Natural killer cell (primary cell): ENCODE data around the gene PITX2. TPM values are rescaled to one million over a fixed set of nuclear protein-coding genes. Genes with fewer than 3 reads are reported as not detected.

ENCODE experiments used
- ATAC-seq, 3 donors: fragments of 150-1000 bp in 2 of 3; fragments of 200-7000 bp in 1 of 3; cut with Tn5 transposase; 1 replicate in 1 of 3; 2 replicates in 2 of 3; pipeline ENCODE4 v1.10.0; 2021; ENCODE audit warnings: mild to moderate bottlenecking in 2 of 3, moderate library complexity in 2 of 3
- DNase-seq, 2 donors: peaks; one replicate each; pipeline versions ENCODE4 v3.0.0 to v3.0.0-alpha.2; 2013 to 2021; ENCODE audit warnings: mixed read lengths in 1 of 2
- H3K27ac ChIP-seq: one replicate; pipeline ENCODE4 v1.5.1; 2013; ENCODE audit warnings: mild to moderate bottlenecking, low read length
- H3K27me3 ChIP-seq: one replicate; pipeline ENCODE4 v1.6.1; 2013; ENCODE audit warnings: low read length; ENCODE audit not compliant: control insufficient read depth, insufficient read depth
- H3K36me3 ChIP-seq: one replicate; pipeline ENCODE4 v1.6.1; 2013; ENCODE audit warnings: low read length; ENCODE audit not compliant: control insufficient read depth, insufficient read depth
- H3K4me1 ChIP-seq: one replicate; pipeline ENCODE4 v1.6.1; 2013; ENCODE audit warnings: low read length; ENCODE audit not compliant: control insufficient read depth, insufficient read depth
- H3K4me3 ChIP-seq: one replicate; pipeline ENCODE4 v1.5.1; 2013; ENCODE audit warnings: low read length
- H3K9me3 ChIP-seq: one replicate; pipeline ENCODE4 v1.6.1; 2013; ENCODE audit warnings: low read length; ENCODE audit not compliant: control insufficient read depth, insufficient read depth
- H3K27ac Mint-ChIP-seq, 2 donors: one replicate each; pipeline ENCODE4 v1.8.0; 2022; ENCODE audit warnings: mild to moderate bottlenecking in 2 of 2, mixed read lengths in 2 of 2, moderate library complexity in 1 of 2
- H3K27me3 Mint-ChIP-seq, 2 donors: one replicate each; pipeline ENCODE4 v1.8.0; 2022; ENCODE audit warnings: low read depth in 2 of 2, mixed read lengths in 2 of 2
- H3K36me3 Mint-ChIP-seq: one replicate; pipeline ENCODE4 v1.8.0; 2022; ENCODE audit warnings: mixed read lengths
- H3K4me1 Mint-ChIP-seq, 2 donors: one replicate each; pipeline ENCODE4 v1.8.0; 2022; ENCODE audit warnings: mixed read lengths in 2 of 2
- H3K4me3 Mint-ChIP-seq: one replicate; pipeline ENCODE4 v1.8.0; 2022; ENCODE audit warnings: mild to moderate bottlenecking, moderate library complexity, mixed read lengths
- H3K9me3 Mint-ChIP-seq, 2 donors: one replicate each; pipeline ENCODE4 v1.8.0; 2022; ENCODE audit warnings: mixed read lengths in 2 of 2
- WGBS: methylation state at CpG from one replicate; pipeline ENCODE4 v1.1.7; 2013; ENCODE audit warnings: missing lambda C conversion rate; ENCODE audit not compliant: insufficient coverage; 5-methylcytosine and 5-hydroxymethylcytosine counted together
- intact Hi-C: fragments of 100-400 bp; cut with micrococcal nuclease; formaldehyde crosslinking; loops from one replicate; pipeline ENCODE4 v1.14.2; 2022
- total RNA-seq, 4 donors: library from RNA; stranded (reverse); fragments of 120-200 nt in 1 of 4; gene quantifications; one replicate each; pipeline versions ENCODE4 v1.2.3 to v1.2.4, GENCODE V29; 2013 to 2022
- TF ChIP-seq, protein P1 (sequence below): fragments of 200-600 bp; IDR thresholded peaks from one replicate; pipeline ENCODE4 v1.8.0; 2022; ENCODE audit warnings: antibody characterized with exemption

The PITX2 gene
- total RNA-seq, 3 donors from 2014 or later (not counting 1 experiment from before 2014, with no cell fraction given): not detected

GRCh38 chr4:110633358-110634341 lies 10.8 kb upstream of the PITX2 start:
- ATAC-seq (no peak), DNase-seq (no peak)
- H3K27ac Mint-ChIP-seq: no peak overlapping the region
- 10% methylated on average over 58 of the region's 59 CpGs for WGBS
- H3K36me3 Mint-ChIP-seq: peaks cover 5% of the 10 kb centered on the region
- no peak overlapping the region for H3K27ac ChIP-seq
- H3K4me3 ChIP-seq: no peak overlapping the region
- H3K27me3 ChIP-seq: peaks cover 78% of the 10 kb centered on the region
- TF ChIP-seq, protein P1, sequence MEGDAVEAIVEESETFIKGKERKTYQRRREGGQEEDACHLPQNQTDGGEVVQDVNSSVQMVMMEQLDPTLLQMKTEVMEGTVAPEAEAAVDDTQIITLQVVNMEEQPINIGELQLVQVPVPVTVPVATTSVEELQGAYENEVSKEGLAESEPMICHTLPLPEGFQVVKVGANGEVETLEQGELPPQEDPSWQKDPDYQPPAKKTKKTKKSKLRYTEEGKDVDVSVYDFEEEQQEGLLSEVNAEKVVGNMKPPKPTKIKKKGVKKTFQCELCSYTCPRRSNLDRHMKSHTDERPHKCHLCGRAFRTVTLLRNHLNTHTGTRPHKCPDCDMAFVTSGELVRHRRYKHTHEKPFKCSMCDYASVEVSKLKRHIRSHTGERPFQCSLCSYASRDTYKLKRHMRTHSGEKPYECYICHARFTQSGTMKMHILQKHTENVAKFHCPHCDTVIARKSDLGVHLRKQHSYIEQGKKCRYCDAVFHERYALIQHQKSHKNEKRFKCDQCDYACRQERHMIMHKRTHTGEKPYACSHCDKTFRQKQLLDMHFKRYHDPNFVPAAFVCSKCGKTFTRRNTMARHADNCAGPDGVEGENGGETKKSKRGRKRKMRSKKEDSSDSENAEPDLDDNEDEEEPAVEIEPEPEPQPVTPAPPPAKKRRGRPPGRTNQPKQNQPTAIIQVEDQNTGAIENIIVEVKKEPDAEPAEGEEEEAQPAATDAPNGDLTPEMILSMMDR: no peak
- peaks cover 70 to 72% of the 10 kb centered on the region in 2 donors for H3K27me3 Mint-ChIP-seq
- peaks cover 6% of the 10 kb centered on the region for H3K9me3 ChIP-seq
- H3K9me3 Mint-ChIP-seq: peaks cover 0 to 3% of the 10 kb centered on the region in 2 donors
- peaks cover 4% of the 10 kb centered on the region for H3K4me1 ChIP-seq
- H3K4me3 Mint-ChIP-seq: no peak overlapping the region
- peaks cover 5 to 6% of the 10 kb centered on the region in 2 donors for H3K4me1 Mint-ChIP-seq
- H3K36me3 ChIP-seq: no peaks in the 10 kb centered on the region
- intact Hi-C loops: no loop called here

- intact Hi-C loops: no loop called here
Measured at GRCh38 chr4:110632506-110633357, 9.9 kb upstream of the PITX2 start.

DNA sequence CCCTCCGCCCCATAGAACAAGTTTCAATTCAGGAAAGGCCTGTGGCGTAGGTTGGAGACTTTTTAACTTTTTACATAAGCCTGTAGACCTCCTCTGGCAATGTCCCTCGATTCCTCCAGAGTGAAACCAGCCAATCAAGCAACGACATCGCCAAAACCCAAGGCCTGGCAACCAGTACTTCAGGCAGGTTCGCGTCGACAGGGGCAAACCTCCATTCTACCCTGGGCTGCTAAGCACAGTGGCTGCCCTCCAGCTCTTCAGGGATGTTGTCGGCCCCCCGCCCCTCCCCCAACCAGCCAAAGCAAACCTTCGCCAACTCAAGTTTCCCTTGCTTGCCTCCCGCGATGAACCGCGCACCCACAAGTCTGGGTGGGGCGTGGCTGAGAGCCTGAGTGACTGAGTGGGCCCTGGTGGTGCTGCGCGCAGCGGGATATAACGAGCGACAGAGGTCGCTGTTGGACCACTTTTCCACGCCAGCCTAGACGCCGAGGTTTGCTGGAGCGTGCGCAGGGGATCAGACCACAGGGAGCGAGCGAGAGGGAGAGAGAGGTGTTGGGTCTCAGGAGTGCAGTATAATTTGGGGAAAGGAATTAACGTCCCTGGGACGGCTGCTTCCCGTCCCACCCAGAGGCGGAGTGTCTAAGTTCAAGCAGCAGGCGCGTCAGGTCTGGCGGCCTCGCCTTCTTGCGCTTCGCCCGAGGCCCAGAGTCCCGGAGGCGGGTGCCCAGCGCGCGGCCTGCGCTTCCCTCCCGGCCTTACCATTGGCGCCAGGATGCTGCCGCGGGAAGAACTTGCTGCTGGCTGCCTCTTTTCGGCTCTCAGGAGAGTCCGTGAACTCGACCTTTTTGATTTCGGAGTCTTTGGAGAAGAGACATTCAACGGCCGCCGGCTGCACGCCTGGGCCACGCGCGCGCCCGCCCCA lies 9.0 kb upstream of the PITX2 start:
- no peak overlapping the region for H3K27ac Mint-ChIP-seq
- ATAC-seq (no peak), DNase-seq (peak in 1 of 2 donors; percentile 33)
- H3K27me3 Mint-ChIP-seq: peaks cover 70 to 71% of the 10 kb centered on the region in 2 donors
- Histone ChIP-seq H3K9me3 (peaks cover 10% of the 10 kb centered on the region), H3K4me3 (no peak overlapping the region), H3K36me3 (no peaks in the 10 kb centered on the region), H3K27ac (no peak overlapping the region), H3K4me1 (peaks cover 4% of the 10 kb centered on the region), H3K27me3 (peaks cover 76% of the 10 kb centered on the region)
- peaks cover 0 to 2% of the 10 kb centered on the region in 2 donors for H3K9me3 Mint-ChIP-seq
- H3K4me3 Mint-ChIP-seq: peak overlapping the region; percentile 65
- TF ChIP-seq, protein P1: no peak
- H3K36me3 Mint-ChIP-seq: peaks cover 16% of the 10 kb centered on the region
- peaks cover 5 to 6% of the 10 kb centered on the region in 2 donors for H3K4me1 Mint-ChIP-seq
- intact Hi-C loops: no loop called here
- WGBS: 5% methylated on average over 63 of the region's 63 CpGs

More at GRCh38 chr4:110632506-110633357, 9.9 kb upstream of the PITX2 start:
- TF ChIP-seq, protein P1: no peak
- DNase-seq (no peak), ATAC-seq (no peak)
- Mint-ChIP-seq H3K36me3 (peaks cover 14% of the 10 kb centered on the region), H3K27ac (no peak overlapping the region), H3K9me3 (peaks cover 0 to 6% of the 10 kb centered on the region in 2 donors), H3K4me3 (no peak overlapping the region), H3K4me1 (peaks cover 5 to 6% of the 10 kb centered on the region in 2 donors), H3K27me3 (peaks cover 70 to 72% of the 10 kb centered on the region in 2 donors)
- Histone ChIP-seq H3K27ac (no peak overlapping the region), H3K9me3 (peaks cover 10% of the 10 kb centered on the region), H3K27me3 (peaks cover 77% of the 10 kb centered on the region), H3K4me1 (peaks cover 4% of the 10 kb centered on the region), H3K36me3 (no peaks in the 10 kb centered on the region), H3K4me3 (no peak overlapping the region)
- 8% methylated on average over 58 of the region's 58 CpGs for WGBS
